ENCODE data around the gene KIR3DL2.

- no peak for TF ChIP-seq EZH2 (IDR thresholded peaks at IDR 0.05; ENCODE audit: borderline replicate concordance, insufficient read depth, low read length, poor library complexity, severe bottlenecking)
- TF ChIP-seq CTCF (IDR thresholded peaks at IDR 0.05; ENCODE audit: poor library complexity, severe bottlenecking), result no peak
Observed at GRCh38 chr19:54883228-54883627, 33.0 kb downstream of the KIR3DL2 start.

All from neural cell (in vitro differentiated cells).